K562 (cell line): ENCODE data around the gene TENT4B. TPM values are rescaled to one million over a fixed set of nuclear protein-coding genes. Genes with fewer than 3 reads are reported as not detected.

Source experiments
- DIDO1 ChIP-seq: fragments of 450-650 bp; IDR thresholded peaks from 2 replicates; pipeline ENCODE4 v1.6.1; 2016; ENCODE audit warnings: low read depth, missing biosample characterization, missing genetic modification characterization
- E2F3 ChIP-seq: fragments of 250-450 bp; sonication (Bioruptor Pico); IDR thresholded peaks from 2 replicates; pipeline ENCODE4 v1.4.0; 2020; ENCODE audit warnings: mild to moderate bottlenecking
- E2F4 ChIP-seq: sonication (generic); formaldehyde crosslinking; IDR thresholded peaks from 2 replicates; pipeline ENCODE4 v1.8.0; 2022; ENCODE audit warnings: mild to moderate bottlenecking, low read depth, missing genetic modification reagents
- ELK1 ChIP-seq: sonication (generic); formaldehyde crosslinking; IDR thresholded peaks from 2 replicates; pipeline ENCODE4 v1.8.1; 2022; ENCODE audit warnings: missing genetic modification reagents
- ESRRB ChIP-seq: fragments of 250-450 bp; sonication (Bioruptor Pico); IDR thresholded peaks from 2 replicates; pipeline ENCODE4 v1.5.0; 2020; ENCODE audit warnings: mild to moderate bottlenecking, moderate library complexity, borderline replicate concordance
- FOSL1 ChIP-seq: fragments of 200-800 bp; sonication (Bioruptor generic); conservative IDR thresholded peaks from 2 replicates; pipeline ENCODE4 v1.6.1; 2016; ENCODE audit warnings: missing genetic modification characterization, missing compliant biosample characterization
- FOXK2 ChIP-seq, 2 experiments: fragments of 450-650 bp; IDR thresholded peaks in 1 of 2; conservative IDR thresholded peaks in 1 of 2; 2 replicates each; pipeline ENCODE4 v1.6.1; 2016; ENCODE audit warnings: low read depth in 2 of 2, mild to moderate bottlenecking in 1 of 2
- NBN ChIP-seq: fragments of 450-650 bp; IDR thresholded peaks from 2 replicates; pipeline ENCODE4 v1.6.1; 2016; ENCODE audit warnings: low read depth, mild to moderate bottlenecking
- RBFOX2 ChIP-seq: fragments of 200-400 bp; formaldehyde crosslinking; IDR thresholded peaks from 2 replicates; pipeline ENCODE4 v1.6.1; 2017; ENCODE audit warnings: low read depth, mild to moderate bottlenecking, low read length, moderate library complexity
- SIN3B ChIP-seq: fragments of 450-650 bp; IDR thresholded peaks from 2 replicates; pipeline ENCODE4 v1.6.1; 2017; ENCODE audit warnings: low read depth, mild to moderate bottlenecking, moderate library complexity
- TCF15 ChIP-seq: fragments of 250-450 bp; sonication (Bioruptor Pico); IDR thresholded peaks from 2 replicates; pipeline ENCODE4 v1.8.0; 2022; ENCODE audit warnings: moderate library complexity, mild to moderate bottlenecking, inconsistent platforms
- ZNF121 ChIP-seq: sonication (generic); formaldehyde crosslinking; conservative IDR thresholded peaks from 2 replicates; pipeline ENCODE4 v1.8.0; 2022; ENCODE audit warnings: missing genetic modification reagents
- ZNF318 ChIP-seq, 2 experiments: fragments of 450-650 bp; IDR thresholded peaks; 2 replicates each; pipeline ENCODE4 v1.6.1; 2016; ENCODE audit warnings: mild to moderate bottlenecking in 2 of 2, borderline replicate concordance in 1 of 2, low read depth in 1 of 2, moderate library complexity in 1 of 2
- ZNF395 ChIP-seq: fragments of 200-800 bp; sonication (Bioruptor generic); IDR thresholded peaks from 2 replicates; pipeline ENCODE4 v1.6.1; 2017; ENCODE audit warnings: missing genetic modification characterization, missing compliant biosample characterization
- ZNF445 ChIP-seq: fragments of 250-450 bp; sonication (Bioruptor Pico); IDR thresholded peaks from 2 replicates; pipeline ENCODE4 v1.4.0; 2020; ENCODE audit warnings: low read depth, mild to moderate bottlenecking, moderate library complexity
- ZNF507 ChIP-seq: conservative IDR thresholded peaks from 2 replicates; pipeline ENCODE4 v1.6.1; 2017; ENCODE audit warnings: missing genetic modification characterization, missing compliant biosample characterization
- ZNF668 ChIP-seq: fragments of 250-450 bp; sonication (Bioruptor Pico); IDR thresholded peaks from 2 replicates; pipeline ENCODE4 v1.8.0; 2022; ENCODE audit warnings: mild to moderate bottlenecking, inconsistent platforms
- polyA plus RNA-seq, 8 experiments: library from polyadenylated mRNA; depleted of rRNA in 4 of 8; stranded (reverse) in 5 of 8; unstranded in 3 of 8; fragments of >200 nt; fragmentation: Nextera tagmentation in 2 of 8; fragmentation: Illumina TruSeq in 1 of 8; extraction: Ambion mirVana in 2 of 8; extraction: Trizol in 1 of 8; gene quantifications; 2 replicates each; pipeline versions ENCODE4 v1.2.1 to v1.2.3, GENCODE V29; 2011 to 2014; ENCODE audit warnings: inconsistent platforms in 1 of 8, missing spikeins in 1 of 8
- total RNA-seq, 7 experiments: library from RNA; depleted of rRNA in 6 of 7; stranded (reverse); fragments of >200 nt in 6 of 7; fragmentation: Illumina TruSeq in 2 of 7; extraction: Trizol in 2 of 7; gene quantifications; 2 replicates each; pipeline versions ENCODE4 v1.2.1 to v1.2.3, GENCODE V29; 2011 to 2021; ENCODE audit warnings: low replicate concordance in 1 of 7

The TENT4B gene
- total and polyA plus RNA-seq, 9 of the 15 experiments (the other 6 are each of a cell fraction or from before 2014, with no cell fraction given), result 5.2 to 8.4 (median 7.0) TPM

GRCh38 chr16:50280932-50281331 is 127.8 kb downstream of the TENT4B start (continued):
- TF ChIP-seq ZNF318 (IDR thresholded peaks at IDR 0.05; ENCODE audit: borderline replicate concordance in 1 of 2, low read depth in 1 of 2), result no peak
- no peak for TF ChIP-seq E2F3 (CRISPR knock-in tag)
- TF ChIP-seq NBN, result no peak
- no peak for TF ChIP-seq ELK1 (CRISPR knock-in tag)
- no peak for TF ChIP-seq ZNF445 (CRISPR knock-in tag)
- no peak for TF ChIP-seq ZNF395 (CRISPR knock-in tag)
- no peak for TF ChIP-seq ZNF507
- no peak for TF ChIP-seq ZNF668
- TF ChIP-seq RBFOX2, result peak; percentile 2; the same call in 1 of the 2 replicates
- no peak for TF ChIP-seq FOXK2 (conservative IDR thresholded peaks at IDR 0.05 in 1 of 2, IDR thresholded peaks at IDR 0.05 in 1 of 2; ENCODE audit: low read depth in 2 of 2)
- TF ChIP-seq ESRRB (CRISPR knock-in tag), result no peak
- TF ChIP-seq SIN3B, result no peak
- TF ChIP-seq TCF15 (CRISPR knock-in tag), result no peak
- peak; percentile 99 for TF ChIP-seq ZNF121 (CRISPR knock-in tag)
- TF ChIP-seq E2F4, result no peak
- no peak for TF ChIP-seq DIDO1 (tag)
- TF ChIP-seq FOSL1 (tag), result no peak
